ENCODE measurements around the gene CMAS.
"Not testable (repeated sequence)": the region's sequence is repeated elsewhere in the genome, so short reads cannot be mapped to it uniquely, and the experiment has no call there.

Gene CMAS

DNA sequence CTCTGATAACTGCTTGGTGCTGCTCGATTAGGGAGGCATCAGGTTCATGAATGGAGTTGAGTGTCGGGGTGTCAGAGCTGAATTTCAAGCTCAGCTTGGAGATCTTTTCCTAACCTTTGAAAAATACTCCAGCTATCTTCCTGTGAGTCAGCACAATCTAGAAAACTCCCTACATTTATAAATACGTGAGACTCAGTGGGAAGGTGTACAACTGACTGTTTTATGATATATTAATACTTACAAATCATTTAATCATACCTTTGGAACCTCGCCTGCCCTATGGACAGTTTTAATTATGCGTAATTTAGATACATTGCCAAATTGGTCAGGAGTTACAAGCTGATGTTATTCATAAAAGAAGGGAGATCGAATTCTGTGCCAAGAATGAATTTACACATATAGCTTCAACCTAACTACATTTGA, 961 bp downstream of the CMAS start:
- TF ChIP-seq, protein P1, sequence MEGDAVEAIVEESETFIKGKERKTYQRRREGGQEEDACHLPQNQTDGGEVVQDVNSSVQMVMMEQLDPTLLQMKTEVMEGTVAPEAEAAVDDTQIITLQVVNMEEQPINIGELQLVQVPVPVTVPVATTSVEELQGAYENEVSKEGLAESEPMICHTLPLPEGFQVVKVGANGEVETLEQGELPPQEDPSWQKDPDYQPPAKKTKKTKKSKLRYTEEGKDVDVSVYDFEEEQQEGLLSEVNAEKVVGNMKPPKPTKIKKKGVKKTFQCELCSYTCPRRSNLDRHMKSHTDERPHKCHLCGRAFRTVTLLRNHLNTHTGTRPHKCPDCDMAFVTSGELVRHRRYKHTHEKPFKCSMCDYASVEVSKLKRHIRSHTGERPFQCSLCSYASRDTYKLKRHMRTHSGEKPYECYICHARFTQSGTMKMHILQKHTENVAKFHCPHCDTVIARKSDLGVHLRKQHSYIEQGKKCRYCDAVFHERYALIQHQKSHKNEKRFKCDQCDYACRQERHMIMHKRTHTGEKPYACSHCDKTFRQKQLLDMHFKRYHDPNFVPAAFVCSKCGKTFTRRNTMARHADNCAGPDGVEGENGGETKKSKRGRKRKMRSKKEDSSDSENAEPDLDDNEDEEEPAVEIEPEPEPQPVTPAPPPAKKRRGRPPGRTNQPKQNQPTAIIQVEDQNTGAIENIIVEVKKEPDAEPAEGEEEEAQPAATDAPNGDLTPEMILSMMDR (conservative IDR thresholded peaks at IDR 0.05; ENCODE audit: low read length) = no peak
- H3K4me3 ChIP-seq (ENCODE audit: low read length) = peak overlapping the region; percentile 86
- no peak for DNase-seq (ENCODE audit: low read depth)

DNA sequence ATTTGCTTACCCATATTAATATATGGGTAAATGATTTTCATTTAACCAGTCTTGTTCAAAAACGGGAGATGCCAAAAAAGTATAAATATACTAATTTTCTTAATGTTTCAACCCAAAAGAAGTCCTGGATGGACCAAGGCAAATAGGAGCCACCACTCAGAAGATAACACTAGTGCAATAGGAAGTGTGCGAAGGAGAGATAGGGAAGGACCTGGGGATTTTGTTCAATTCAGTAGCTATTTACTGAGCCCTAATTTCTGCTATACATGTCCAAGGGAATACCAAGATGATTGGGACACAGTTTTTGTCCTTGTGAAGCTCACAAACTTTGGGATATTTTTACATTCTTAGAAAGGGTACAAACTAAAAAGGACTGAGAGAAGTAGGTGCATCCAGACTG, 1.5 kb downstream of the CMAS start:
- no peak for DNase-seq (ENCODE audit: low read depth)
- TF ChIP-seq, protein P1 (conservative IDR thresholded peaks at IDR 0.05; ENCODE audit: low read length) = no peak
- H3K4me3 ChIP-seq (ENCODE audit: low read length) = no peak overlapping the region

DNA sequence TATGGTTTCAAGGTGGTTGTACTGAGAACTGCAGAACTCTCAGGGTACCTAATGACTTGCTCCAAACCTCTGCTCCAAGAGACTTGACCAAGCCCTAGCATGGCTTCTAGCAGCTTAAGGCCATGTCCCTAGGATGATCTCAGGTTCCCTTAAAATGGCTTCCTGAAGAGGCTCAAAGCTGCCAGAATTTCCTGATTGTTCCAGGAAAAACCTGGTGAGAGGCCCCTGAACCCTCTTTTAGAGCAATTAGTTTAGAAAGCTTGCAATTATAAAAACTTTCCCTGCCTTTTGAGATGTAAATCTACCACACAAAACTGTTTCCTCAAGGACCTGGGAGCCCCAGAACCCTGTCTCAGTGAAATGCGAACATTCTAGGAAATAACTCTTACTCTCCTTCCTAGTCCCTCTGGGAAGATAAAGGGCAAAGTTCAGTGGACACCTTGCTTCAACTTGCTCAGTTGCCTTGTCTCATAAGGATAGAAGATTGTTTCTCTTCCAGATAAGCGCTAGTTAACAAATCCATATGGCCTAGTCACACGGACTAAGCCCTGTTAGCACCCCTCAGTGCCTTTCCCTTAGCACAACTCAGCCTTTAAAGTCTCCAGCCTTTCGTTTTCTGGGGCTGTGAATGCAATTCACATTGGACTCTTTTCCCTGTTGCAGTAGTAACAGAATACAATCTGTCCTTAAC, 2.5 kb downstream of the CMAS start:
- DNase-seq (ENCODE audit: low read depth) = no peak
- TF ChIP-seq, protein P1 (conservative IDR thresholded peaks at IDR 0.05; ENCODE audit: low read length) = no peak
- H3K4me3 ChIP-seq (ENCODE audit: low read length) = no peak overlapping the region

DNA sequence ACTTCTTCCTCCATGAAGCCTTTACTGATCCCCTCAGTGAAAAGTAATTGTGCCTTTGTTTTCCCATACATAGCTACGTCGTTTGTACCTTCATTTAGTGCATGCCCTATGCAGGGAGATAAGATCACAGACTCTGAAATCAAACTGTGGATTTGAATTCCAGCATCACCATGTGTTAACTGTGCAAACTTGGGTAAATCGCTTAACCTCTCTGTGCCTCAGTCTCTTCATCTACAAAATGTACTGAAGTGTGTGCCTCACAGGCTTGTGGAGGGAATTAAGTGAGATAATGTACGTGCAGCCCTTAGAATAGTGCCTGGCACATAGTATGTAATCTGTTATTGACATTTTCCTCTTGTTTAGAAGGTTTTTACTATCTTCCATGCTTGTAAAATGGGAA, 4.1 kb downstream of the CMAS start:
- no peak for DNase-seq (ENCODE audit: low read depth)
- no peak overlapping the region for H3K4me3 ChIP-seq (ENCODE audit: low read length)
- TF ChIP-seq, protein P1 (conservative IDR thresholded peaks at IDR 0.05; ENCODE audit: low read length) = no peak

DNA sequence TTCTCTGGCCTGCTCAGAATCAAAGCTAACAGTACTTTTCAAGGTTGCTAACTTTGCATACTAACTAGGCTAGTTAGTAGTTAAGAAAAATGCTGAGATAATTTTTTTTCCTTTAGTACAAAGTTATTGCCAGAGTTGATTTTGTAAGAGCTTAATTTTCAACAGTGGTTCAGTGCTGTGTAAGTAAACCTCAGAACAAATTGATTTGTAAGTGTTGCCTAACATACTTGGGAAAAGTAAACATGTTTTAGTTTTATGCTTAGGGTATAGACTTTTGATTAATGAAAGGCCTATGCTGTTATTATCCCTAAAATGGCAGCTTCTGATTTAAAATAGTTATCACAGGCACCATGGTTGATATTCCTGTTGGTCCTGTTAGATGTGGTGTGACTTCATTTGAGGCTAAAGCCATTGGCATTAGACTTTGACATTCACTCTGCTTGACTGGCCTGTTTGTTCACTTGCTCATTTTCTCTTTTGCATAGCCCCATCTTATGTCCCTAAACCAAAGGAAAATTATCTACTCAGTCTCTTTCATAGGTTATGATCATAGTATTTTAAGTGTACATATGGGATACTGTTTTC, 5.2 kb downstream of the CMAS start:
- no peak overlapping the region for H3K4me3 ChIP-seq (ENCODE audit: low read length)
- peak; percentile 1 for DNase-seq (ENCODE audit: low read depth)
- TF ChIP-seq, protein P1 (conservative IDR thresholded peaks at IDR 0.05; ENCODE audit: low read length) = no peak

DNA sequence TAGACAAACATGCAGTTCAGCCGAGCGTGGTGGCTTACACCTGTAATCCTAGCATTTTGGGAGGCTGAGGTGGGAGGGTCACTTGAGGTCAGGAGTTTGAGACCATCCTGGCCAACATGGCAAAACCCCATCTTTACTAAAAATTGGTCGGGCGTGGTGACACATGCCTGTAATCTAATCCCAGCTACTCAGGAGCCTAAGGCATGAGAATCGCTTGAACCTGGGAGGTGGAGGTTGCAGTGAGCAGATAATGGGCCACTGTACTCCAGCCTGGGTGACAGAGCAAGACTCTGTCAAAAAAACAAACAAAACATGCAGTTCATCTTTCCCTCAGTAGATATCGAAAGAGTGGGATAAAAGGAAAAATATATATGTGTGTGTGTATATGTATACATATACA, 7.0 kb downstream of the CMAS start:
- H3K4me3 ChIP-seq (ENCODE audit: low read length); DNase-seq (ENCODE audit: low read depth): not testable (repeated sequence)

DNA sequence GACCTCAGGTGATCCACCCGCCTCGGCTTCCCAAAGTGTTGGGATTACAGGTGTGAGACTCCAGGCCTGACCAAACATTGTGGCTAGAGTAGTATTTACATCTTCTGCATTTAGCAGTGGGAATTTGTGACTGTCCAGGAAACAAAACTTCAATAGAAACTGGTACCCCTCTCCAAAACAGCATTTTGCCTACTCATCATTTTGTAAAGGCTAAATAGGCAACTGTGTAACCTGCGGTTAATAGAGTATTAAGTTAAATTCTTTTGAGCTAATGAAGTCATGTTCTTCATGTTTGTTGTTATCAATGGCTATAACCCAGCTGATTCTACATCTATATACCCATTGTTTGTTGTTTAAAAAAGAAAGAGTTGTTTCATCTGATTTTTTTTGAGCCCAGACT, 8.1 kb downstream of the CMAS start:
- DNase-seq (ENCODE audit: low read depth) = no peak

More for the DNA sequence above, 8.1 kb downstream of the CMAS start:
- no peak overlapping the region for H3K4me3 ChIP-seq (ENCODE audit: low read length)
- TF ChIP-seq, protein P1 (conservative IDR thresholded peaks at IDR 0.05; ENCODE audit: low read length) = no peak

Data from AG10803 (cell line).